CD4-positive, alpha-beta T cell treated with Interleukin-1 beta for 1 hour (primary cell): ENCODE measurements around the gene TMEM271.
"Not testable (repeated sequence)": the region's sequence is repeated elsewhere in the genome, so short reads cannot be mapped to it uniquely, and the experiment has no call there.

ENCODE experiments used
- DNase-seq, 2 donors: peaks; one replicate each; pipeline ENCODE4 v3.0.0-alpha.2; 2020 to 2022

Gene TMEM271

DNA sequence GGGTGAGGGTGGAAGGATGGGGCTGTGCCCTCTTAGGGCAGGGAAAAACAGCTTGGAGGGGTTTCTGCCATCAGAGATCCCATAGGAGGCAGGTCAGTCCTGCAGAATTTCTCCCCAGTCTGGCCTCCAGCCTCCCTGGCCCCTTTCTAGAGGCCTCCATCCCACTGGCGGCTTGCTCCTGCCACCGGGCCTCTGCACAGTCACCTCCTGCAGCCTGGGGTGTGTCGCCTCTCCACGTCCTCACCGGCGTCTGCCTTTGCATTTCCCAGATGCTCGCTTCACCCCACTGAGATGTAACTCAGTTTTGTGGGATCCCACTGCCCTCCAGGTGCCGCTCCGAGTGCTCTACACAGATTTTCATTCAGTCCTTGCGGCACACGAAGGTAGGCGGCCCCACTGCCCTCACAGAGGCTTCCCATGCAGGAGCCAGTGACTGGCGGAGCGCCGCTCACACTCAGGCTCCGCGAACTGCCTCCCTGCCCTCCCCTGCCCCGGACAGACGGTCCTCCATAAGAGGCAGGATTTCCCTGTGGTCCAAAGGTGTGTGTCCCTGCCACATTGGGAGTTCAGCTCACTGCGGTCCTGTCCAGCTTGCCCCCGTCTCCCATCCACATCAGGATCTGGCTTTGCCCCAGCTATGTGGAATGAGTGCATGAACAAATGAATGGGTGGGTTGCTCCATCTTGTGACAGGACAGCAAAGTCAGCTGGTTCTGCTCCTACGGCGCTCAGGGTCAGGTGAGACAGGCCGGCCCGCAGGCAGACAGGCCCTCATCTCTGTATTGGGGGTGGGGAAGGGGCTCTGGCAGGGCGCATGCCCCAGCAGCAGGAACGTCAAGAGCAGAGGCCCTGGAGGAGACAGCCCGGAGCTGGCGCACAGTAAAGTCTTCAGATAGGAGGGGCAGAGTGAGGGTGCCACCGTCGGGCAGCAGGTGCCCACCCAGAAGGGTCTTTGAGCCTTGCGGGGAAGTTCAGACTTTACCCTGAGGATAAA lies 2.7 kb upstream of the TMEM271 start:
- DNase-seq: no peak

DNA sequence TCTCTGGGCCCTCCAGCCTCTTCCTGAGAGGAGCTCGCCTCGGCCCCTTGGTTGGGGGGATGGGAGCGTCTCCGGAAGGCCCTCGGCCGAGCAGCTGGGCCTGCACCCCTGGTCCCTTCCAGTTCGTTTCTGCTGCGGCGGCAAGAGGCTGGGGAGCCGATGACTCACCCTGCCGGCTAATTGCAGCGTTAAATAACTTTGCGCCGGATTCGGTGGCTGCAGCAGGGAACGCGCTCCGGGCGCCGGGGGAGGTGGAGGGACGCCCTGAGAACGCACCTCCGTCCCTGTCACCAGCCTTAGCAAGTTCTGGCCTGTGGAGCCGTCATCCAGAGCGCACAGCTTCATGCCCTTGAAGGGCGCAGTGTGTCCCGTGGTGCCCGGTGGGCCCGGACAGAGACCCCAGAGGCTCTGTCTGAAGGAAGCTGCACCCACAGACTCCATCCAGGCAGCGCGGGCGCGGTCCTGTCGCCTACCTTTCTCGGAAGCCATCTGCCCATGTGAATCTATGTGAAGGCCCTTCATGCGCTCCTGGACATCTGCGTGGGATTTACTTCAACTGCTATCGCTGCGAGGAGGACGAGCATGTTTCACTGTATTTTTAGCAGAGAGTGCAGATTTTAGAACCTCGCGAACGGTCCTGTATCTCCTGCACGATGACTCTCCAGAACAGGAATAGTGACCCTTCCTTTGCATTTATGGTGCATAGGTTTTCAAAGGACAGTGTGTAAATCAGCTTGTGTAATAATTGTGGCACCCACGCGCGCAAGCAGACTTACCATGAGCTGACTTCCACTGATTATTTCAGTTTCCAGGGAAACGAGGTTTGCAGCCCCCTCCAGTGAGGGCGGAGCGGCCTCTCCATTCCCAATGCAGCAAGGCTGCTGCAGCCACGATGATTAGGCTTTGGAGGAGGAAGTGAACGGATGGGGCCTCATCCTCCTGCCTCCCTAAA lies 1.7 kb upstream of the TMEM271 start:
- DNase-seq: no peak

DNA sequence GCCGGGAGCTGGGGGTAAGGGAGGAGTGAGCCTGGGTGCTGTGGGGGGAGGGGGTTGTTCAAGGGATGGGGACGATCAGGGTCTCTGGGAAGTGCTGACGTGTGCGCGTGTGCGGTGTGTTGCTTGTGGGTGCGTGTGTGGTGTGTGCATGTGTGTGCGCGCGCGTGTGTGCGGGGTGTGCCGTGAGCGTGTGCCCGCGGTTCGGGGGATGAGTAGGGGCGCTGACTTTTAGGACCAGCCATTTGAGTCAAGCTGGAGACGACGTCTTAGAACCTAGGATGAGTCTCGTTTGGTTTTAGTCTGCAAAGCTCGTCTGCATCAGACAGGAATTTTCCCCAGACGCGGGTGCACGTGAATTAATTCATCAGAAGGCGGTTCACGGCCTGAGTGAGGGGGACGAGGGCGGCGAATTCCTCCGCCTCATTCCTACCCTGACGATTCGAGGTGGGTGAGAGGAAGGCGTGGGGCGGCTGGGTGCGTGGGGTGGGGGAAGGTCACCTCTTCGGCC lies 950 bp upstream of the TMEM271 start:
- DNase-seq: no peak

DNA sequence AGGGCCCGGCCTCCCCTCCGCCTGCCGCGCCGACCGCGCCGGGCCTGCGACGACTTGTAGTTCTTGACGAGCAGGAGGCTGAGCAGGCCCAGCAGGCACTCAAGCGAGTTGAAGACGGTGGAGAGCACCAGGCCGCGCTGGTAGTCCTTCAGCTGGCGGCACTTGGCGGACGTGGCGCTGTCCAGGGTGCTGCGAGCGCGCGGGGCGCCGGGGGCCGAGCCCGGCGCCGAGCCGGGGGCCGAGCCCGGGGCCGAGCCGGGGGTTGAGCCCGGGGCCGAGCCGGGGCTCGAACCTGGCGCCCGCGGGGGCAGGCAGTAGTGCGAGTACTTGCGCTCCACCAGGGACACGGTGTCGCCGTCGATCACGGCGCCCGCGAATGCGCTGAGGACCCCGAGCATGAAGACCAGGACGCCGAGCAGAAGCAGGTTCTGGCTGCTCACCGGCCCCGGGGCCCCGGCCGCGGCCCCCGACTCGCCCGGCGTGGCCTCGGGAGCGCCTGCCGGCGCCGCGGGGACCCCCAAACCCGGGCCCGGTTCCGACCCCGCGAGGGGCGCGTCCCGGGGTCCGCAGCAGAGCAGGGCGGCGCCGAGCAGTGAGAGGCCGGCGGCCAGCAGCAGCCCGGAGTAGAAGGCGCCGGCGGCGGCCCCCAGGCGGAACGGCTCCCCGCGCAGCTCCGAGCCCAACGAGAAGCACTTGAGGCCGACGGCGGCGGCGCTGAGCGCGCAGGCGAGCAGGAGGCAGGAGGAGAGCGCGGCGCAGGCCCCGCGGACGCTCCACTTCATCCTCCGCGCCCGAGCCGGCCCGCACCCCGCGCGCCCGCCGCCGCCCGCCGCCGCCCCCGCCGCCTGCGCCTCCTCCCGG lies 584 bp downstream of the TMEM271 start:
- DNase-seq: no peak

DNA sequence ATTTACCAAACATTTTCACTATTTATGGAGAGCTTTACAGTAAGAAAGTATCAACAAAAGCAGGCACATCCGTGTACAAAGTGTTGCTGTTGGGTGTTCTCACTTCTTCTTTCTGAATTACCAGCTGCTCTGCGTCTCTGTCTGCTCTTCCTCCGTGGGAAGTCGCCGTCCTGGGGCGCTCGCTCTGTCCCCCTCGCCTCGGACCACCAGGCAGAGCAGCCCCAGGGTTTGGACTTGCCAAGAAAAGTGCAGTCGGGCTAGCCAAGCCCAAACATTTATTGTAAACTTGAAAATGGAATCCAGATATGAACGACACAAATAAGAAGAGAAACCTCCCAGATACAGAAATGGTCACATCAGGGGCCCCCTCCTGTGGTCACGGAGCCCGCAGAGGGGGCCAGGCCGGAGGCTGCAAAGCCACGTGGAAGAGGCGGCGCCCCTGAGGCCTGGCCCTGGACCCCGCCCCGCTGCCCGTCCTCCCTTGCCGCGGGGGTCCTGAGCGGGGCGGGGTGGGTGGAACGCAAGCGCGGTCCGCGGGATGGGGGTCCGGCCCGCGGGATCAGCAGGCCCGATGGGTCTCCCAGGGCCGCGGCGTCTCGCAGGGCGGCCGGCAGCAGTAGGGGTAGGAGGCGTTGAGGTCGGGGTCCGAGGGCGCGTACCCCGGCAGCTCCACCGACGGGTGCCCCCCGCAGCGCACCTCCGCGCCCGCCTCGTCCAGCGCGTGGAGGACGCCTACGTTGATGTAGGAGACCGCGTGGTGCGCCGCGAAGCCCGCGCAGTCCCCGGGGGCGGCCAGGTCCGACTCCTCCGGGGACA lies 1.5 kb downstream of the TMEM271 start:
- DNase-seq: no peak

DNA sequence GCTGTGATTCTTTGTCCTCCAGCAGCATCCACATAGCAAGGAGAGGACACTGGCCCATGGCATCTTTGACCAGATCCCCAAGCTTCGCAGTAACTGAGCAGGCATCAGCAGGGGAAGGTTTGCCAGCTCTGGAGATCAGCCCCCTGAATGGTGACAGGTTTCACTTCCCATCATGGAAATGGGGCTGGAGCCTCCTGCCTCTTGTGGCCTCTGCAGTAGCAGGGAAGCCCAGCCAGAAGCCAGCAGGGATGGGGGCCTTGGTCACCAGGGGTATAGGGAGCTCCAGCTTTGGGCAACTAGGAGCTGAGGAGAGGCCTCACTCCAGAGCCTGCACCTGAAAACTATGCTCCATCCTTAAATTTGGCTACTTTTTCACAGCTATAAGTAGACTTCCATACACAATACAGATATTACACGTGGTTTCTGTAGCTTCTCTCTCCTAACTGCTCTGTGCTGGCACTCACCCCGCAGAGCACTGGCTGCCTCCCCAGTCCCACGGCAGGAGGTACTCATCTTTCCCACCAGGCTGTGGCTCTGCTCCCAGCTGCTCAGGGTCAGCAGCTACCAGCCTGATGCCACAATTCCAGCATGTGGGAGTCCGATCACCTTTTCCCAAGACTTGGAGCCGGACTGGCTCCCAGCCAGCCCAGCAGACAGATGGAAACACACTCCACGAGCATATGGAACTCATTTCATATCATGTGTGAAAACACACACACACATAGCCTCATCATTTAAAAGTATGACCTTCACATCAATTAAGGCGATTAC lies 2.8 kb downstream of the TMEM271 start:
- no peak for DNase-seq

DNA sequence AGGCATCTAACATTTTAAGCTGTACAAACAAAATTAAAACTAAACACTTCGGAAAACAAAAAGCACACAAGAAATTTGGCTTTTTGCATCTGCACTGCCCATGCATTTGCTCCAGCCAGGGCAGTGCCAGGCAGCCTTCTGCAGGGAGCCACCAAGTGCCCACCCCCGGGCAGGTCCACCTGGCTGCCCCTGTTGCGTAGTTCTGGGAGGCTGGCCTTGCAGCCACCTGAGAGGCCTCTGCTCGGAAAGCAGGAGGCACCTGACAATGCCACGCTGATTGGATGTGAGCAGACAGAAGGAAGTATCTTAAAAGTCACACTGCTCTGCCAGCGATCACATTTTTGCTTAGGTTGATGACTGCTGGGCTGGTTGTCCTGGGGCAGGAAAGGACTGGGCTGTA lies 3.5 kb downstream of the TMEM271 start:
- DNase-seq: no peak

DNA sequence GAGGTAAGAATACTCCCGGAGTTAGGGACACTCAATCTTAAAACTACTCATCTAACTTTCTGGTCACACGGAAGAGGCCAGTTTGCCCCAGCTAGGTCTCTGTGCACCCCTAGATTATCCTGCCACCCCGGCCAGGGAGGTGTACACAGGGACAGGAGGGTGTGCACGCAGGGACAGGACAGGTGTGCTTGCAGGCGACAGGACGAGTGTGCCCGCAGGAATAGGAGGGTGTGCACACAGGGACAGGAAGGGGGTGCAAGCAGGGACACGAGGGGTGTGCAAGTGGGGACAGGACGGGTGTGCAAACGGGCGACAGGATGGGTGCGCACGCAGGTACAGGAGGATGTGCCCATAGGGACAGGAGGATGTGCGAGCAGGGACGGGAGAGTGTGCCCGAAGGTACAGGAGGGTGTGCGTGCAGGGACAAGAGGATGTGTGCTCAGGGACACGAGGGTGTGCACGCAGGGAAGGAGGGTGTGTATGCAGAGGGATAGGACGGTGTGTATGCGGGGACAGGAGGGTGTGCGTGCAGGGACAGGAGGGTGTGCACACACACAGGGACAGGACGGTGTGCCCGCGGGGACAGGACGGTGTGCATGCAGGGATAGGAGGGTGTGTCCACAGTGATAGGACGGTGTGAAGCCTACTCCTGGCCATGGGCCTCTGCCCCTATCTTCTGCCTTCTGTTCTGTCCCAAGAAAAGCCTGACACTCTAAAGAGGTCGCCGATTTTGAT lies 4.1 kb downstream of the TMEM271 start:
- DNase-seq: no peak

DNA sequence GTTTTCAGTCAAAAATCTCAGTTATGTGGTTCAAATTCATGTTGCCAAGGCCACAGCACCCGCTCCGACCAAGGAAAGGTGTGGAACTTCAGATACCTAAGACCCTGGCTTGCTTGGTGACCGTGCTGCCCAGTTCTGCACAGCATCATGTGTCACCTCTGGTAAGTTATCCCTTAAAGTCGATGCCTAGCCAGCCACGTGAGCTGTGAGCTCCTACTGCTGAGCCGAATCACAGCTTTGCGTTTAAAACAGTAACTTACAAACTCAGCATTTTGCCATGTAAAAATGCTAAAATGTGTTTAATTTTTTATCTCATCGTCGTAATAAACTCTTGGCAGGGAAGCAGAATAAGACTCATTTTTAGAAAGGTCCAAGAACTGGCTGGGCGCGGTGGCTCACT lies 5.3 kb downstream of the TMEM271 start:
- DNase-seq: no peak

DNA sequence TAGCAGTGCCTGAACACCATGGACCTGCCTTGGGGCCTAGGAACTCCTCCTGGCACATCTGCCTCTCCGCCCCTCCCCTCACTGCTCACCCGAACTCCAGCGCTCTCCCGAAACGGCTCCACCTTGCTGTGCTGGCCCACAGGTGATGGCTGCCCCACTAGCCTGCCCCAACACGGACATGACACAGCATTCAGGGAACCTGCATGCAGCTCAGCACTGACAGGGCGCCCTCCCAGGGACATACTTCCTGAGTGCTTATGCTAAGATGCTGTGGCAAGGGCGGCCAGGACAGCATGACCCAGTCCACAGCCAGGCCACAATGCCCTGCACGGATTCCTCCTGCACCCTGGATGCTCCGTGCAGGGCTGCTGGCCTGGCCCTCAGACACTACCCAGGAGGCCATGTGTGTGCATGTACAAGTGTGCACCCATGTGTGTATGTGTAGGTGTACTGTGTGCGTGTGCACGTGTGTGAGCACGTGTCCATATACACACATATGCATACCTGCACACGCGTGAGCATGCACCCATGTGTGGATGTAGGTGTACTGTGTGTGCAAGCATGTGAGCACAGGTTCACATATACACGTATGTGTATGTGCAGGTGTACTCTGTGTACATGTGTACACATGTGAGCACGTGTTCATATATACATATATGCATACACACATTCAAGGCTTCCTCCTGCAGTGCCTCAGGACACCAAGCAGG lies 6.0 kb downstream of the TMEM271 start:
- no peak for DNase-seq

DNA sequence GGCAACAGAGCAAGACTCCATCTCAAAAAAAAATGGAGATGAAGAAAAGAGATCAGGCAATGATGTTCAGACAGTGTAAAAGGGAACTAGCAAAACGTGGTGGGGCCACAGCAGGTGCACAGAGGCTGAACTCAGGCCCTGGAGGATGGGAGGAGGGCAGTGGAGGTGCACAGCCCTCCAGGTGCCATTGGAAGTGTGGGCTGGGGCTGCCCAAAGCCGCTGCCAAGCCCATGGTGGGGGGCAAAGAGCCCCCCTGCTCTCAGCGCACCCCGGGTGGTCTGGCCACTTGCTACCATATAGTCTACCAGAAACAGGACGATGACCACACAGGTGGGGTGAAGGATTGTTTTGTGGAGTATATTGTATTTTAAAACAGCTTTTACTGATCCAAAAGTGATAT lies 7.1 kb downstream of the TMEM271 start:
- DNase-seq: no peak

DNA sequence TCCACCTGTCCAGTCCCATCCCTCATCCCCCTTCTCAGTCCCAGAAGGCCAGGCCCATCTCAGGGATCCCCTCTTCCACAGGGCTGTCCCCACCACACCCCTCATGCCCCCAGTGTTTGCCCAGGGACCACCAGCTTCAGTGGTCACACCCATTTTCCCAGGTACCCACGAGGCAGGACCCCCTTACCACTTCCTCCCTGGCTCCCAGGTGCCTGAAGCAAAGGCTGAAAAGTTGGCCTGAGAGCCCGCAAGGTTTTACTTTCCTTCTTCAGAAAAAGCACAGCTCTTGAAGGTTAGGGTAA lies 7.8 kb downstream of the TMEM271 start:
- no peak for DNase-seq

DNA sequence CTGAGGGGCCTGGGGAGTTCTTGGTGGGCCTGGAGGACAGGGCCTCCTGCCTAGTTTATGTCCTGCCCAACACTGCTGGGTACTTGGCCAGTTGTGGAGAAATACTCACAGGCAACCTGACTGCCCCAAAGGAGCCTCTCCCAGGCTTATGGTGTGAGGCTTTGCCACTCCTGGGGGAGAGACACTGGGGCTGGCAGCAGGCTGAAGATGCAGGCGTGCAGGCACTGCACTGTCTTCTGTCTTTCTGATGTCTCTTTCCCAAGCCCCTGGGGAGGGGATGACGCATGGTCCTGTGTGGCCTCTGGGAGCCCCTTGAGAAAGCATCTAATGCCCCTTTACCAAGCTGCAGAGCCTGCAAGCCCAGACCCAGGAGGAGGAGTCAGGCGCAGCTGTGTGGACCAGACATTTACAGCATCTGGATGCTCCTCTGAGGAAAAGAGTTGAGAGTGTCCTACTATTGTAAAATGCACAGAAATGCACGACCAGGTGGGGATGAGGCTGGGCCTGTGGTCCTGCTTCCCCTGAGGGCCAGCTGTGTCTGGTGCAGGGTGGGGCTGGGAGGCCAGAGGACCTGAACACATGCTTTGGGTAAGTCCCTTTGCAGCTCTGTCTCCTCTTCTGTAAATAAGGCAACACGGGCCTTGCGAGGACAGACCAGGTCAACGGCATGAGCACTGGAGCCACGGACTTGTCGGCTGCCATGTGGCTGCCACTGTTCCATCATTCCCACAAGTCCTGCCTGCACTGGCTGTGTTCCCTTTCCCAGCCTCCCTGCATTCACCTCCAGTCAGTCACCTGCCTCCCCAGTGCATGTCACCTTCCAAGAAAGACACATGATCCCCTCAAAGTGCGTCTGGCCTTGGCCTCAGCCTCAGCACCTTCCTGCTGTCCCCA lies 8.4 kb downstream of the TMEM271 start:
- no peak for DNase-seq

DNA sequence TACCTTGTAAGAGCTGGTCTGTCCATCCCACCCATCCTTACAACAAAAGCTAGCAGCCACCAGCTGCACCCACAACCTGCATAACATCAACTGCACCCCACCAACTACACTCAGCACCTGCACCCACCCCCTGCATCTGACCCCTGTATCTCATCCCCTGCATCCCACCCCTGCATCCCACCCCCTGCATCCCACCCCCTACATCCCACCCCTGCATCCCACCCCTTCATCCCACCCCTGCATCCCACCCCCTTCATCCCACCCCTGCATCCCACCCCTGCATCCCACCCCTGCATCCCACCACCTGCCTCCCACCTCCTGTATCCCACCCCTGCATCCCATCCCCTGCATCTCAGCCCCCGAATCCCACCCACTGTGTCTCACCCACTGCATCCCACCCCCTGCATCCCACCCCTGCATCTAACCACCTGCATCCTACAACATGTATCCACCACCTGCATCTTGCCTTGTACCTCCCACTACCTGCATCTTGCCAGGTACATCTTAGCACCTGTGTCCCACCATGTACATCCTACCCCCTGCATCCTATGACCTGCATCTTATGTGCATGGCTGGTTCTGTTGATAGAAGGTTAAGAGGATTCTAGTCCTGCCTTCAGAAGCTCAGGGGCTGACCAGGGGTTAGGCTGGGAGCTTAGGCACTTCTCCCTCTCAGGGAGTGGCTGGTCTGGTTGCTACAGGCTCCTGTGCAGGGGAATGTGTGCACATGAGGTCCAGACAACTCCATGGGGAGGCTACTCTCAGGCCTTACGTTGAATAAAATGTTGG lies 9.4 kb downstream of the TMEM271 start:
- no peak for DNase-seq

DNA sequence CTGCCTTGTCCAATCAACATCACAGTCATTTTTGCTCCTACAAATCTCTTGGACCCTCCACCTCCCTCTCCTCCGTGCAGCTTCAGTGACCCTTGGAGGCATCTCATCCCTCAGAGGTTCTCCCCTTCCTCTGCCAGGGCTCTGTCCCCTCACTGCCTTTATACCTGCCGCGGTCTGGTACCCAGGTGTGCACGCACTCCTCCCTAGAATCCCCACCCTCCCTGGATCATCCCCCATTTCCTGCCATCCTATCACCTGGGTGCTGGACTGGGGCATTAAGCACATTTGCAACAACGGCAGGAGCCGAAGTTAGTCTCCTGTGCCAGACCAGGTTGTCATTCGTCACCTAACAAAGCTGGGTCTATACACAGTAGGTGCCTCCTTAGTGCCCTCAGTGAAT lies 10.1 kb downstream of the TMEM271 start:
- no peak for DNase-seq

DNA sequence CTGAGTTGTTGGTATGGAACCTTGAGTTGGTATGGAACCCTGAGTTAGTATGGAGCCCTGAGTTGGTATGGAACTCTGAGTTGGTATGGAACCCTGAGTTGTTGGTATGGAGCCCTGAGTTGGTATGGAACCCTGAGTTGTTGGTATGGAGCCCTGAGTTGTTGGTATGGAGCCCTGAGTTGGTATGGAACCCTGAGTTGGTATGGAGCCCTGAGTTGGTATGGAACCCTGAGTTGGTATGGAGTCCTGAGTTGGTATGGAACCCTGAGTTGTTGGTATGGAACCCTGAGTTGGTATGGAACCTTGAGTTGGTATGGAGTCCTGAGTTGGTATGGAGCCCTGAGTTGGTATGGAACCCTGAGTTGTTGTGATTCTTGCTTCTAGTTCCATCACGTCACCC lies 10.5 kb downstream of the TMEM271 start:
- not testable (repeated sequence) for DNase-seq

DNA sequence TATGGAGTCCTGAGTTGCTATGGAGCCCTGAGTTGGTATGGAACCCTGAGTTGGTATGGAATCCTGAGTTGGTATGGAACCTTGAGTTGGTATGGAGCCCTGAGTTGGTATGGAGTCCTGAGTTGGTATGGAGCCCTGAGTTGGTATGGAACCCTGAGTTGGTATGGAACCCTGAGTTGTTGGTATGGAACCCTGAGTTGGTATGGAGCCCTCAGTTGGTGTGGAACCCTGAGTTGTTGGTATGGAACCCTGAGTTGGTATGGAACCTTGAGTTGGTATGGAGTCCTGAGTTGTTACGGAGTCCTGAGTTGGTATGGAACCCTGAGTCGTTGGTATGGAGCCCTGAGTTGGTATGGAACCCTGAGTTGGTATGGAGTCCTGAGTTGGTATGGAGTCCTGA lies 13.6 kb downstream of the TMEM271 start:
- not testable (repeated sequence) for DNase-seq

DNA sequence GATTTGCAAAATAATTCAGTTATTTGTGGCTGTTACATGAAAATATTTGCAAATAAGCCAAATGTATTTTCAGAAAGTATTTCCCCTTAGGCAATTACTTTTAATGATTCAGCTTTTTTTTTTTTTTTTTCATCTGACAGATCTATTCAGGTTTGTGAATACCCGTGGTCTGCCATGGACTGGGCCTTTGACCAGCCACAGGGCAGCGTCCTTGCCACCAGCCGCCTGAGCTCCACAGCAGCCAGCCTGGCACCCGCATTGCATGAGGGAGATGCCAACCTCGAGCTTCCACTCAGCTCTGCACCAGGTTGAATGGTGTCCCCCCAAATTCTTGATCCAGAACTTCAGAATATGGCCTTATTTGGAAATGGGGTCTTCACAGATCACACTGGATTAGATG lies 14.7 kb downstream of the TMEM271 start:
- no peak for DNase-seq
